ENCODE measurements around the gene ARHGEF2. TPM values are rescaled to one million over a fixed set of nuclear protein-coding genes. Genes with fewer than 3 reads are reported as not detected.
A peak's percentile ranks its signal among the peaks of the same experiment; 100 is the strongest.

ARHGEF2 gene
- total RNA-seq, 2 donors from 2014 or later: 162 to 166 TPM

DNA sequence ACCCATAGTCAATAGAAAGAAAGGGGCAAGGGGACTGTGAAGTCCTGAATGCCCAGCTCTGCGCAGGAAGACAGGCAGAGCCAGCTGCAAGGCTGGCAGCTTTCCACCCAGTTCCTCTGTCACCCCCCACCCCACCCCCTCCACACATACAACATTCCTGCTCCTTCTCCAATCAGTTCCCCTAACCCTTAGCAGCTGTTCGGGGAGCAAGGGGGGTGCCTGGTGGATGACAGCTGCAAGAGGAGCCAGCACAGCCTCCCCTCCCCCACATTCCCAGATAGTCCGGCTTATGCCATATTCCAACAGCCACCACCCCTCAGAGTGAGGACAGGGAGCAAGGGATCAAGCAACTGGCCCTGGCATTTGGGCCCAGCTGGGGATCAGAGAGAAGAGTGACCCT, 9.7 kb downstream of the ARHGEF2 start:
- peaks cover 55 to 70% of the 10 kb centered on the region in 2 donors for H3K4me1 ChIP-seq (ENCODE audit: control insufficient read depth in 1 of 2, low read depth in 2 of 2)
- H3K27ac ChIP-seq: peak overlapping the region; percentile 66 to 75
- ATAC-seq (ENCODE audit: insufficient number of reproducible peaks, low FRiP score, low read depth) (no peak), DNase-seq (ENCODE audit: low spot score) (no peak)
- peaks cover 47% of the 10 kb centered on the region for H3K36me3 ChIP-seq
- H3K9me3 ChIP-seq: no peaks in the 10 kb centered on the region
- H3K27me3 ChIP-seq (replicated peaks; ENCODE audit: insufficient read depth): no peaks in the 10 kb centered on the region
- TF ChIP-seq, protein P1, sequence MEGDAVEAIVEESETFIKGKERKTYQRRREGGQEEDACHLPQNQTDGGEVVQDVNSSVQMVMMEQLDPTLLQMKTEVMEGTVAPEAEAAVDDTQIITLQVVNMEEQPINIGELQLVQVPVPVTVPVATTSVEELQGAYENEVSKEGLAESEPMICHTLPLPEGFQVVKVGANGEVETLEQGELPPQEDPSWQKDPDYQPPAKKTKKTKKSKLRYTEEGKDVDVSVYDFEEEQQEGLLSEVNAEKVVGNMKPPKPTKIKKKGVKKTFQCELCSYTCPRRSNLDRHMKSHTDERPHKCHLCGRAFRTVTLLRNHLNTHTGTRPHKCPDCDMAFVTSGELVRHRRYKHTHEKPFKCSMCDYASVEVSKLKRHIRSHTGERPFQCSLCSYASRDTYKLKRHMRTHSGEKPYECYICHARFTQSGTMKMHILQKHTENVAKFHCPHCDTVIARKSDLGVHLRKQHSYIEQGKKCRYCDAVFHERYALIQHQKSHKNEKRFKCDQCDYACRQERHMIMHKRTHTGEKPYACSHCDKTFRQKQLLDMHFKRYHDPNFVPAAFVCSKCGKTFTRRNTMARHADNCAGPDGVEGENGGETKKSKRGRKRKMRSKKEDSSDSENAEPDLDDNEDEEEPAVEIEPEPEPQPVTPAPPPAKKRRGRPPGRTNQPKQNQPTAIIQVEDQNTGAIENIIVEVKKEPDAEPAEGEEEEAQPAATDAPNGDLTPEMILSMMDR (IDR thresholded peaks at IDR 0.05): no peak
- H3K4me3 ChIP-seq: no peak overlapping the region

DNA sequence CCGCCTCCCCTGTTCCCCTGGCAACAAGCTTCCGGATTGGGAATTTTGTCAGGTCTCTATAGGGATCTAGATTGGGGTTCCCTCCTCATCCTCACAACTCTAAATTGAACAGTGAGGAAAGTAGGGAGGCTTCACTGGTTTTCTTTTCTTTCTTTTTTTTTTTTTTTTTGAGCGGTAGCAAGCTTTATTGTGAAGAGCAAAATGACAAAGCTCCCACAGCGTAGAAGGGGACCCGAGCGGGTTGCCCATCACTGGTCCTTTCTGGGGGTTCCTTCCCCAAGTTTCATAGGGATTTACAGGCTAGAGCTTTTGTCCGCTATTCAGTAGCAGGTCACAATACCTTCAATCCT, 10.3 kb downstream of the ARHGEF2 start:
- no peak for ATAC-seq (ENCODE audit: insufficient number of reproducible peaks, low FRiP score, low read depth)
- Histone ChIP-seq H3K4me1 (ENCODE audit: control insufficient read depth in 1 of 2, low read depth in 2 of 2) (peaks cover 50 to 70% of the 10 kb centered on the region in 2 donors), H3K27ac (peak overlapping the region; percentile 66 to 75), H3K36me3 (peaks cover 50% of the 10 kb centered on the region), H3K4me3 (peak overlapping the region; percentile 2), H3K27me3 (replicated peaks; ENCODE audit: insufficient read depth) (no peaks in the 10 kb centered on the region), H3K9me3 (no peaks in the 10 kb centered on the region)
- DNase-seq (ENCODE audit: low spot score): no peak
- TF ChIP-seq, protein P1 (IDR thresholded peaks at IDR 0.05): no peak

DNA sequence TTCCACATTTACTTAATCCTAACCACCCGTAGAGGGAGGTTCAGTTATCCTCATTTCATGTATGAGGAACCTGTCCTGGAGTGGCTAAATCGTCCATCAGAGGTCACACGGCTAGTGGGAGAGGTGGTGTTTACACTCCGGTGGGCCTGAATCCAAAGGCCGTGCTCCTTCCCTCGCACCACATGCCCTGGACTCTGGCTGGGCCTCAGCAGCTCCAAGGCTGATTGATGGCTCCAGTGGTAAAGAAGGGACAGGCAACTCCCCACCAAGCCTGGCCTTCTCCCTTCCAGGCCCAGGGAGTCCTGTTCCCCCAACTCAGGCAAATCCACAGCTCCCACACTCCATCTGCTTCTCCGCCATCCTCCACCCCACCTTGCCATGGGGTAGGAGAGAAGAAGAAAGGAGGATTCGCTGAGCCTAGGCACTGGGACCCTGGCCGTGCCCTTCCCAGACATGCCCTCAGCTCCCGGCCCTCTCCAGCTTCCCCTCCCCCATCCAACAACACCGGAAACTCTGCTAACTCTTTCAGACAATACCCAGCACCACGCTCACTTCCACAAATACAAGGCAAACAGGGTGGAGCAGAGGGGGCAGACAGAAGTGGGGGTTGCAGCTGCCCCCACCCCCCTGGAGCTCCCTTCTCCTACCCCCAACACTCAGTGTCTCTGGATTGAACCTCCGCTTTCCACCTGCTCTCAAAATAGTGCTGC, 10.9 kb downstream of the ARHGEF2 start:
- ATAC-seq (ENCODE audit: insufficient number of reproducible peaks, low FRiP score, low read depth) (no peak), DNase-seq (ENCODE audit: low spot score) (no peak)
- peak overlapping the region; percentile 66 to 75 for H3K27ac ChIP-seq
- H3K4me3 ChIP-seq: peak overlapping the region; percentile 2
- TF ChIP-seq, protein P1 (IDR thresholded peaks at IDR 0.05): no peak
- peaks cover 55 to 70% of the 10 kb centered on the region in 2 donors for H3K4me1 ChIP-seq (ENCODE audit: control insufficient read depth in 1 of 2, low read depth in 2 of 2)
- H3K27me3 ChIP-seq (replicated peaks; ENCODE audit: insufficient read depth): no peaks in the 10 kb centered on the region
- H3K9me3 ChIP-seq: no peaks in the 10 kb centered on the region
- peaks cover 56% of the 10 kb centered on the region for H3K36me3 ChIP-seq

DNA sequence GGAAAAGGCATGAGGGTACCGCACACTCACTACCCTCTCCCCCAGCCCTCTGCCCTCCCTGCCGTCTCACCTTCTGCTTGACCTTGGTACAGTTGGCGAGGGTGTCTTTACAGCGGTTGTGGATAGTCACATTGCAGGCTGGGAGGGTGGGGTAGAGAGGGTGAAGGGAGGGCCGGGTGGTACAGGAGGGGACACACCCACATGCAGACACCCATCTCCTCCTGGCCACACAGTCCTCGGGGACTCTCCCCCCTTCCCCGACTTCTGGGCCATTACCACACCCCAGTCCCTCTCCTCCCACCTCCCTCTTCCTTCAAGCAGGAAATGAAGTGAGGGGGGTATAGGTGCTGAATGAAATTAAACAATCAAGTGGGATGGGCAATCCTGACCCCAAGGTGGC, 11.6 kb downstream of the ARHGEF2 start:
- TF ChIP-seq, protein P1 (IDR thresholded peaks at IDR 0.05): no peak
- no peaks in the 10 kb centered on the region for H3K9me3 ChIP-seq
- peak overlapping the region; percentile 66 to 75 for H3K27ac ChIP-seq
- H3K27me3 ChIP-seq (replicated peaks; ENCODE audit: insufficient read depth): no peaks in the 10 kb centered on the region
- no peak for ATAC-seq (ENCODE audit: insufficient number of reproducible peaks, low FRiP score, low read depth)
- no peak for DNase-seq (ENCODE audit: low spot score)
- peaks cover 59% of the 10 kb centered on the region for H3K36me3 ChIP-seq
- no peak overlapping the region for H3K4me3 ChIP-seq
- H3K4me1 ChIP-seq (ENCODE audit: control insufficient read depth in 1 of 2, low read depth in 2 of 2): peaks cover 54 to 71% of the 10 kb centered on the region in 2 donors

DNA sequence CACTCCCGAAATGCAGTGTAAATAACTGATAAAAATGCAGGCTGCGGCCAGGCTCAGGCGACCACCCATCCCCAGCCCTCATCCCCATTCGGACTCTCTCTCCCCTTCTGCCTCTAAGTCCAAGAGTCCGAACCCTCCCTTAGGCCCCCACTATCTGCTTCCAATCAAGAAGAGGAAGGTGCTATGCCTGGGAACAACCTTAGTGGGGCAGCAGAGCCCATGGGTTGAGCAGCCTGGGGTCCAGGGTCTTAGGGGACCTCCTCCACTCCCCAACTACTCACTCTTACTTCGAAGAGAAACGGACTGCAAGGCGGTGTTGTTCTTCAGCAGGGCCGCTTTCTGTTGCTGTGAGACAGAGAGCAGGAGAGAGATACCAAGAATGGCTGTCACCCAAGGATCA, 12.2 kb downstream of the ARHGEF2 start:
- no peak for ATAC-seq (ENCODE audit: insufficient number of reproducible peaks, low FRiP score, low read depth)
- peak overlapping the region; percentile 66 to 75 for H3K27ac ChIP-seq
- peaks cover 64% of the 10 kb centered on the region for H3K36me3 ChIP-seq
- DNase-seq (ENCODE audit: low spot score): no peak
- H3K9me3 ChIP-seq: no peaks in the 10 kb centered on the region
- TF ChIP-seq, protein P1 (IDR thresholded peaks at IDR 0.05): no peak
- H3K4me1 ChIP-seq (ENCODE audit: control insufficient read depth in 1 of 2, low read depth in 2 of 2): peaks cover 57 to 71% of the 10 kb centered on the region in 2 donors
- H3K4me3 ChIP-seq: no peak overlapping the region
- no peaks in the 10 kb centered on the region for H3K27me3 ChIP-seq (replicated peaks; ENCODE audit: insufficient read depth)

Data from thoracic aorta (tissue), 2 donors.